K562 (cell line): ENCODE results near the gene MYOCD.

Experiments used
- JUND ChIP-seq, 2 experiments: IDR thresholded peaks; 2 replicates in 1 of 2; 3 replicates in 1 of 2; pipeline ENCODE4 v1.6.1; 2011; ENCODE audit warnings: borderline replicate concordance in 2 of 2, low read depth in 2 of 2, low read length in 2 of 2, improper control_type of control experiment in 1 of 2, missing biosample characterization in 1 of 2, missing genetic modification characterization in 1 of 2, missing genetic modification reagents in 1 of 2
- KLF6 ChIP-seq: fragments of 250-450 bp; sonication (Bioruptor Pico); IDR thresholded peaks from 2 replicates; pipeline ENCODE4 v1.4.0; 2020; ENCODE audit warnings: mild to moderate bottlenecking, moderate library complexity, borderline replicate concordance
- NEUROD1 ChIP-seq: fragments of 150-350 bp; IDR thresholded peaks from 2 replicates; pipeline ENCODE4 v1.6.1; 2014; ENCODE audit warnings: borderline replicate concordance, low read length, low read depth; ENCODE audit not compliant: partially characterized antibody
- PRMT5 ChIP-seq: sonication (generic); formaldehyde crosslinking; IDR thresholded peaks from 2 replicates; pipeline ENCODE4 v1.5.0; 2020; ENCODE audit warnings: missing genetic modification reagents
- TSHZ1 ChIP-seq: fragments of 250-450 bp; sonication (Bioruptor Pico); IDR thresholded peaks from 2 replicates; pipeline ENCODE4 v1.4.0; 2020; ENCODE audit warnings: mild to moderate bottlenecking, moderate library complexity
- ZKSCAN8 ChIP-seq: fragments of 200-800 bp; sonication (Bioruptor generic); IDR thresholded peaks from 2 replicates; pipeline ENCODE4 v1.6.1; 2016; ENCODE audit warnings: missing genetic modification characterization, missing compliant biosample characterization
- ZNF274 ChIP-seq: IDR thresholded peaks from 2 replicates; pipeline ENCODE4 v1.6.1; 2011; ENCODE audit warnings: low read depth, mild to moderate bottlenecking, low read length, moderate library complexity, borderline replicate concordance
- TF ChIP-seq, protein P1 (sequence below), 3 experiments: IDR thresholded peaks in 2 of 3; conservative IDR thresholded peaks in 1 of 3; 2 replicates each; pipeline ENCODE4 v1.5.1; 2011 to 2012; ENCODE audit warnings: low read length in 3 of 3, mild to moderate bottlenecking in 3 of 3, control low read depth in 2 of 3, improper control_type of control experiment in 1 of 3, inconsistent platforms in 1 of 3, low read depth in 1 of 3, mixed read lengths in 1 of 3, moderate library complexity in 1 of 3; ENCODE audit not compliant: insufficient read depth in 2 of 3

DNA sequence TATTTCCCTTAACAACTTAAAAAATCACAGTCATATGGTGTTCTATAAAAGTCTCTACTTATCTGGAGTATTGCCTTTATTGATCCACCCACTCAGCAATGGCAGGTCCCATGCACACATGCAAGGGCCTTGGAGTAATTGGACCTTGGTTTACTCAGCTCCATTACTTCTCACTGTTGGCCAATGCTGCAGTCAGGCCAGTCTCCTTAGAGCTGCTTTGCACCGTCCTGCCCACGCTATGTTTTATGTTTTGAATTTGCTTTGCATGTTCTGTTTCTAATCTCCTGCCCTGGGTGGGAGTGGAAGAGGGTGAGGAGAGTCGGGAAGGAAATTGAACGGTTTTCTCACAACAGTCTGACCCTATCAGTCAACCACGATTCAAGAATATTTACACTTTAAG, 147.2 kb downstream of the MYOCD start:
- no peak for TF ChIP-seq KLF6
- TF ChIP-seq JUND (IDR thresholded peaks at IDR 0.05; ENCODE audit: borderline replicate concordance, low read depth, low read length): no peak
- no peak for TF ChIP-seq JUND (tag; IDR thresholded peaks at IDR 0.05; ENCODE audit: borderline replicate concordance, low read depth, low read length)
- TF ChIP-seq TSHZ1 (CRISPR knock-in tag): no peak
- no peak for TF ChIP-seq ZNF274
- TF ChIP-seq PRMT5 (CRISPR knock-in tag): no peak
- no peak for TF ChIP-seq ZKSCAN8 (CRISPR knock-in tag)
- no peak for TF ChIP-seq NEUROD1
- TF ChIP-seq, protein P1, sequence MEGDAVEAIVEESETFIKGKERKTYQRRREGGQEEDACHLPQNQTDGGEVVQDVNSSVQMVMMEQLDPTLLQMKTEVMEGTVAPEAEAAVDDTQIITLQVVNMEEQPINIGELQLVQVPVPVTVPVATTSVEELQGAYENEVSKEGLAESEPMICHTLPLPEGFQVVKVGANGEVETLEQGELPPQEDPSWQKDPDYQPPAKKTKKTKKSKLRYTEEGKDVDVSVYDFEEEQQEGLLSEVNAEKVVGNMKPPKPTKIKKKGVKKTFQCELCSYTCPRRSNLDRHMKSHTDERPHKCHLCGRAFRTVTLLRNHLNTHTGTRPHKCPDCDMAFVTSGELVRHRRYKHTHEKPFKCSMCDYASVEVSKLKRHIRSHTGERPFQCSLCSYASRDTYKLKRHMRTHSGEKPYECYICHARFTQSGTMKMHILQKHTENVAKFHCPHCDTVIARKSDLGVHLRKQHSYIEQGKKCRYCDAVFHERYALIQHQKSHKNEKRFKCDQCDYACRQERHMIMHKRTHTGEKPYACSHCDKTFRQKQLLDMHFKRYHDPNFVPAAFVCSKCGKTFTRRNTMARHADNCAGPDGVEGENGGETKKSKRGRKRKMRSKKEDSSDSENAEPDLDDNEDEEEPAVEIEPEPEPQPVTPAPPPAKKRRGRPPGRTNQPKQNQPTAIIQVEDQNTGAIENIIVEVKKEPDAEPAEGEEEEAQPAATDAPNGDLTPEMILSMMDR (IDR thresholded peaks at IDR 0.05 in 2 of 3, conservative IDR thresholded peaks at IDR 0.05 in 1 of 3; ENCODE audit: insufficient read depth in 2 of 3, low read depth in 1 of 3, low read length in 3 of 3): no peak
